ENCODE results near the gene DCAF10. TPM values are rescaled to one million over a fixed set of nuclear protein-coding genes. Genes with fewer than 3 reads are reported as not detected.

Gene DCAF10
- total and polyA plus RNA-seq, 2 of the 8 experiments (the other 6 are each of a cell fraction or from before 2014, with no cell fraction given) = 7.1 to 15.0 TPM

DNA sequence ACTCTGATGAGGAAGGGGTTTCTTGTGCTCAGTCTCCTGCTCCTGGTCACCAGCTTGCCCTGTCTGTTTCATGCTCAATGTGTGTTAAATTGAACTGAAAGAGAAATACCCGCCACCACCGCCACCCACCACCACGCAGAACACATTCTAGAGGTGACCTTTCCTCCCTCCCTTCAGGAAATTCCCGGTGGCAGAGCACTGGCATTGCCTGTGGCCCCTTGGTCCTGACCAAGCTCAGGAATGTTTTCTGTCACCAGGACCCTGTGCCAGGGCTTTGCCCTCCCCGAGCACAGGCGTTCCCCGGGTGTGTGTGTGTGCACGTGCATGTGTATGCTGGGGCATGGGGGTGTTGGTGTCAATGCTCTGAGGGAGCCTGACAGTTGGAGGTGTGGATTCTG is 113.6 kb downstream of the DCAF10 start:
- Histone ChIP-seq H3K14ac (ENCODE audit: insufficient read length) (no peak overlapping the region), H3K79me1 (ENCODE audit: low read depth, low read length) (no peaks in the 10 kb centered on the region), H3K9ac (replicated peaks in 1 of 4; ENCODE audit: extremely low read depth in 1 of 4, low read depth in 3 of 4, low read length in 3 of 4) (no peak overlapping the region), H3K18ac (ENCODE audit: extremely low read depth, low read length) (no peak overlapping the region), H4K91ac (replicated peaks; ENCODE audit: insufficient read length, low read length) (no peak overlapping the region), H3K23ac (ENCODE audit: insufficient read length) (no peak overlapping the region), H4K20me1 (replicated peaks in 1 of 2; ENCODE audit: control insufficient read depth in 1 of 2, insufficient read depth in 2 of 2, low read length in 2 of 2) (no peaks in the 10 kb centered on the region), H3K79me2 (ENCODE audit: control insufficient read depth in 1 of 2, insufficient read depth in 2 of 2, low read length in 2 of 2) (no peaks in the 10 kb centered on the region), H3K27ac (ENCODE audit: low read depth, low read length) (no peak overlapping the region), H3K56ac (replicated peaks; ENCODE audit: insufficient read length, low read depth, low read length) (no peak overlapping the region), H3K4me2 (ENCODE audit: insufficient read depth in 1 of 2, low read depth in 2 of 2, low read length in 2 of 2) (no peak overlapping the region), H3K27me3 (replicated peaks in 1 of 4; ENCODE audit: control insufficient read depth in 3 of 4, extremely low read depth in 1 of 4, insufficient read depth in 3 of 4, low read length in 3 of 4) (no peaks in the 10 kb centered on the region), H4K5ac (ENCODE audit: insufficient read length, low read depth, low read length) (no peak overlapping the region), H3K4ac (replicated peaks; ENCODE audit: insufficient read length, low read depth, low read length) (no peak overlapping the region), H3K23me2 (ENCODE audit: low read depth, low read length) (no peaks in the 10 kb centered on the region), H2BK15ac (ENCODE audit: low read length) (no peak overlapping the region; the same call in 1 of the 2 replicates), H3K9me3 (ENCODE audit: insufficient read depth in 2 of 2, low read depth in 1 of 2, low read length in 1 of 2) (no peaks in the 10 kb centered on the region), H4K8ac (ENCODE audit: extremely low read depth, insufficient read depth, low read length) (no peak overlapping the region), H2AFZ (ENCODE audit: low read length) (no peak overlapping the region), H3K4me1 (replicated peaks in 1 of 4; ENCODE audit: control insufficient read depth in 3 of 4, insufficient read depth in 4 of 4, low read length in 3 of 4) (no peaks in the 10 kb centered on the region), H3K36me3 (ENCODE audit: control insufficient read depth in 2 of 4, insufficient read depth in 4 of 4, low read length in 3 of 4) (no peaks in the 10 kb centered on the region), H2BK120ac (replicated peaks; ENCODE audit: low read depth, low read length) (no peak overlapping the region), H2BK20ac (ENCODE audit: low read length) (no peak overlapping the region), H2BK5ac (ENCODE audit: low read depth, low read length) (no peak overlapping the region), H2AK5ac (ENCODE audit: low read depth, low read length) (no peak overlapping the region), H2BK12ac (ENCODE audit: low read depth, low read length) (no peak overlapping the region), H3K4me3 (ENCODE audit: extremely low read depth in 1 of 4, insufficient read depth in 2 of 4, low read depth in 3 of 4, low read length in 4 of 4) (no peak overlapping the region)
- ChIA-PET CTCF (ENCODE audit: partially characterized antibody) (interaction anchor here (0.6 to 4.5 kb wide), 66 partner anchors 10 to 520 kb away, joined by 3 to 31 read pairs (median 5); partner anchors contain the start of gene SLC25A51), POLR2A (ENCODE audit: partially characterized antibody) (interaction anchor here (0.7 to 1.4 kb wide), 3 partner anchors 31 to 114 kb away, joined by 3 read pairs; no protein-coding TSS in a partner anchor)
- TF ChIP-seq SAP30 (IDR thresholded peaks at IDR 0.05; ENCODE audit: insufficient read depth, insufficient replicate concordance, low read length) (no peak), SRF (IDR thresholded peaks at IDR 0.05; ENCODE audit: low read depth, low read length) (no peak), CTBP2 (IDR thresholded peaks at IDR 0.05; ENCODE audit: borderline replicate concordance, insufficient read depth, insufficient read length, low read length) (no peak), HDAC2 (IDR thresholded peaks at IDR 0.05; ENCODE audit: borderline replicate concordance in 1 of 2, low read depth in 2 of 2, low read length in 2 of 2) (no peak), CEBPB (IDR thresholded peaks at IDR 0.05; ENCODE audit: low read depth, low read length) (no peak)
- TF ChIP-seq, protein P1, sequence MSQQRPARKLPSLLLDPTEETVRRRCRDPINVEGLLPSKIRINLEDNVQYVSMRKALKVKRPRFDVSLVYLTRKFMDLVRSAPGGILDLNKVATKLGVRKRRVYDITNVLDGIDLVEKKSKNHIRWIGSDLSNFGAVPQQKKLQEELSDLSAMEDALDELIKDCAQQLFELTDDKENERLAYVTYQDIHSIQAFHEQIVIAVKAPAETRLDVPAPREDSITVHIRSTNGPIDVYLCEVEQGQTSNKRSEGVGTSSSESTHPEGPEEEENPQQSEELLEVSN (IDR thresholded peaks at IDR 0.05) = no peak
- WGBS, 2 experiments (ENCODE audit: extremely low coverage in 1 of 2, insufficient coverage in 1 of 2, insufficient read length in 1 of 2, insufficient replicate concordance in 2 of 2, low coverage in 1 of 2, low lambda C conversion rate in 2 of 2, missing lambda C conversion rate in 1 of 2) = 81% methylated on average over 8 of the region's 8 CpGs; no CpG with 5 or more reads in 1 of the 2 experiments
- FAIRE-seq (no peak), DNase-seq (ENCODE audit: low read depth in 1 of 2, low spot score in 2 of 2) (no peak)

Data from H1 (cell line).